ENCODE measurements around the gene EME1. TPM values are rescaled to one million over a fixed set of nuclear protein-coding genes. Genes with fewer than 3 reads are reported as not detected.

The EME1 gene
- total and polyA plus RNA-seq, 2 of the 13 experiments (the other 11 are each of a cell fraction or from before 2014, with no cell fraction given), result 20.7 to 24.6 TPM

GRCh38 chr17:50346313-50347116, 26.5 kb upstream of the EME1 start (continued):
- no peak; the same call in 1 of the 2 replicates for TF ChIP-seq POGK (CRISPR knock-in tag; conservative IDR thresholded peaks at IDR 0.05)
- no peak for TF ChIP-seq ZNF569 (CRISPR knock-in tag; IDR thresholded peaks at IDR 0.05; ENCODE audit: borderline replicate concordance)
- TF ChIP-seq ZNF224 (CRISPR knock-in tag; IDR thresholded peaks at IDR 0.05), result 0 out of 2 replicates have a peak, but pooled peaks have one; percentile 79
- TF ChIP-seq MIER3 (CRISPR knock-in tag; IDR thresholded peaks at IDR 0.05; ENCODE audit: borderline replicate concordance), result no peak
- no peak; the same call in none of the 2 replicates for TF ChIP-seq TFDP1 (CRISPR knock-in tag; IDR thresholded peaks at IDR 0.05; ENCODE audit: borderline replicate concordance)
- peak; percentile 75; the same call in 1 of the 2 replicates for TF ChIP-seq ETV6 (CRISPR knock-in tag; conservative IDR thresholded peaks at IDR 0.05)
- TF ChIP-seq ZSCAN29 (CRISPR knock-in tag; conservative IDR thresholded peaks at IDR 0.05), result peak; percentile 54; the same call in 1 of the 2 replicates
- 0 out of 2 replicates have a peak, but pooled peaks have one; percentile 14 for TF ChIP-seq TIGD3 (CRISPR knock-in tag; IDR thresholded peaks at IDR 0.05; ENCODE audit: borderline replicate concordance)
- TF ChIP-seq ZFY (CRISPR knock-in tag; IDR thresholded peaks at IDR 0.05), result peak; percentile 80
- TF ChIP-seq ZNF570 (CRISPR knock-in tag; IDR thresholded peaks at IDR 0.05; ENCODE audit: borderline replicate concordance), result peak; percentile 45; the same call in 1 of the 2 replicates
- no peak for TF ChIP-seq ATF6 (CRISPR knock-in tag; conservative IDR thresholded peaks at IDR 0.05)
- 0 out of 2 replicates have a peak, but pooled peaks have one; percentile 34 for TF ChIP-seq ZNF782 (CRISPR knock-in tag; IDR thresholded peaks at IDR 0.05; ENCODE audit: borderline replicate concordance)
- 0 out of 2 replicates have a peak, but pooled peaks have one; percentile 26 for TF ChIP-seq ZNF276 (CRISPR knock-in tag; IDR thresholded peaks at IDR 0.05; ENCODE audit: low read depth)
- 0 out of 2 replicates have a peak, but pooled peaks have one; percentile 27 for TF ChIP-seq ZNF747 (CRISPR knock-in tag; IDR thresholded peaks at IDR 0.05; ENCODE audit: borderline replicate concordance)
- TF ChIP-seq ZNF850 (CRISPR knock-in tag; conservative IDR thresholded peaks at IDR 0.05), result 0 out of 2 replicates have a peak, but pooled peaks have one; percentile 58
- peak; percentile 79 for TF ChIP-seq KLF6 (CRISPR knock-in tag; IDR thresholded peaks at IDR 0.05)
- TF ChIP-seq NR2C2 (CRISPR knock-in tag; IDR thresholded peaks at IDR 0.05; ENCODE audit: borderline replicate concordance), result 0 out of 2 replicates have a peak, but pooled peaks have one; percentile 23
- TF ChIP-seq NCOA2 (CRISPR knock-in tag; IDR thresholded peaks at IDR 0.05), result 0 out of 2 replicates have a peak, but pooled peaks have one; percentile 12
- 0 out of 2 replicates have a peak, but pooled peaks have one; percentile 2 for TF ChIP-seq JDP2 (CRISPR knock-in tag; IDR thresholded peaks at IDR 0.05; ENCODE audit: borderline replicate concordance)
